Panc1 (cell line): Measurements from ENCODE around the gene RNU5B-1.

Source experiments
- POLR2AphosphoS5 ChIP-seq: IDR thresholded peaks from 2 replicates; pipeline ENCODE4 v1.6.1; 2012; ENCODE audit warnings: mild to moderate bottlenecking, low read depth, low read length, moderate library complexity
- SIN3A ChIP-seq: IDR thresholded peaks from 2 replicates; pipeline ENCODE4 v1.6.1; 2012; ENCODE audit warnings: low read depth, mild to moderate bottlenecking, low read length, moderate library complexity, borderline replicate concordance; ENCODE audit not compliant: insufficient read depth
- TCF7L2 ChIP-seq: IDR thresholded peaks from 2 replicates; pipeline ENCODE4 v1.6.1; 2011; ENCODE audit warnings: mild to moderate bottlenecking, low read depth, low read length, inconsistent platforms
- TF ChIP-seq, protein P1 (sequence below): fragments of 450-650 bp; IDR thresholded peaks from 2 replicates; pipeline ENCODE4 v1.5.1; 2017; ENCODE audit warnings: mild to moderate bottlenecking
- TF ChIP-seq, protein P2 (sequence below), 2 experiments: IDR thresholded peaks; 2 replicates each; pipeline ENCODE4 v1.6.1; 2011 to 2012; ENCODE audit warnings: low read depth in 2 of 2, control low read depth in 1 of 2, low read length in 1 of 2, mild to moderate bottlenecking in 1 of 2, moderate library complexity in 1 of 2; ENCODE audit not compliant: insufficient read depth in 1 of 2

DNA sequence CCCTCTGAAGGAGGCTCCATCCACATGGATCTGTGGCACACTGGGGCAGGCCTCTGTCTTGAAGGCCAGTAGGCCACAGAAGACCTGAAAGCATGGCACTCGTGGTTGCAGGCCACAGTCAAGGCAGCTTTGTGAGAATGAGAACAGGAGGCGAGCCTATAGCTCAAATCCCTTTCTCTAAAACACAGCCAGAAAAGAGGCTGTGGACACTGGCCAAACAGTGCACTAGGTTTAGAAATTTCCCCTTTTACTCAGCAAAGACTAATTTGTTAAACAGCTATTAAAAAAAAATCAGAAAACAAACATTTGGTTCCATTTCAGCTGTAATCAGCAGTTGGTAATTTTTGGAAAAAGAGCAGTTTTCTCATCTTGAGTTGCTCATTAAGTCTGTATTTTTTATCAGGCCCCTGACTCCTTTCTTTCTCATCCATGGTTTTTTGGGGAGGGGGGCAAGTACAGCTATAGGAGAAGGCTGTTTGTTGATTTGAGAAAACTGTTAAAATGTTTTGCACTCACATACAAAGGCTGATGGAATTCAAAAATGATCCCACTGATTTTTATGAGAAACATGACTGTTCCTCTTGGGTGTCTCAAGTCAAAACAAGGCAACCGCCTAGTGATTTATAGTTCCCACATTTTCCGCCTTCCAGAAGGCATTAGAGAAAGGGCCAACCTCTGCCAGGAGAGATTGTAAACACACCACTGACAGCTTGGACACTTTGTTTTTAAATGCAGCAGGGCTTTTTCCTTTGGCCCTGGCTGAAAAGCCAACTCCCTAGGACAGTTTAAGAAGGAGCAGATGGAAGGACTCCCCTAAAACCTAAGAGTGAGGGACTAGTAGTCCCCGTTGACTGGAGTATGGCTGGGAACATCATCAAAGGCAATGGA is 45.9 kb upstream of the RNU5B-1 start:
- TF ChIP-seq, protein P1, sequence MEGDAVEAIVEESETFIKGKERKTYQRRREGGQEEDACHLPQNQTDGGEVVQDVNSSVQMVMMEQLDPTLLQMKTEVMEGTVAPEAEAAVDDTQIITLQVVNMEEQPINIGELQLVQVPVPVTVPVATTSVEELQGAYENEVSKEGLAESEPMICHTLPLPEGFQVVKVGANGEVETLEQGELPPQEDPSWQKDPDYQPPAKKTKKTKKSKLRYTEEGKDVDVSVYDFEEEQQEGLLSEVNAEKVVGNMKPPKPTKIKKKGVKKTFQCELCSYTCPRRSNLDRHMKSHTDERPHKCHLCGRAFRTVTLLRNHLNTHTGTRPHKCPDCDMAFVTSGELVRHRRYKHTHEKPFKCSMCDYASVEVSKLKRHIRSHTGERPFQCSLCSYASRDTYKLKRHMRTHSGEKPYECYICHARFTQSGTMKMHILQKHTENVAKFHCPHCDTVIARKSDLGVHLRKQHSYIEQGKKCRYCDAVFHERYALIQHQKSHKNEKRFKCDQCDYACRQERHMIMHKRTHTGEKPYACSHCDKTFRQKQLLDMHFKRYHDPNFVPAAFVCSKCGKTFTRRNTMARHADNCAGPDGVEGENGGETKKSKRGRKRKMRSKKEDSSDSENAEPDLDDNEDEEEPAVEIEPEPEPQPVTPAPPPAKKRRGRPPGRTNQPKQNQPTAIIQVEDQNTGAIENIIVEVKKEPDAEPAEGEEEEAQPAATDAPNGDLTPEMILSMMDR = no peak
- TF ChIP-seq POLR2AphosphoS5 (no peak), TCF7L2 (no peak), SIN3A (no peak)
- TF ChIP-seq, protein P2, sequence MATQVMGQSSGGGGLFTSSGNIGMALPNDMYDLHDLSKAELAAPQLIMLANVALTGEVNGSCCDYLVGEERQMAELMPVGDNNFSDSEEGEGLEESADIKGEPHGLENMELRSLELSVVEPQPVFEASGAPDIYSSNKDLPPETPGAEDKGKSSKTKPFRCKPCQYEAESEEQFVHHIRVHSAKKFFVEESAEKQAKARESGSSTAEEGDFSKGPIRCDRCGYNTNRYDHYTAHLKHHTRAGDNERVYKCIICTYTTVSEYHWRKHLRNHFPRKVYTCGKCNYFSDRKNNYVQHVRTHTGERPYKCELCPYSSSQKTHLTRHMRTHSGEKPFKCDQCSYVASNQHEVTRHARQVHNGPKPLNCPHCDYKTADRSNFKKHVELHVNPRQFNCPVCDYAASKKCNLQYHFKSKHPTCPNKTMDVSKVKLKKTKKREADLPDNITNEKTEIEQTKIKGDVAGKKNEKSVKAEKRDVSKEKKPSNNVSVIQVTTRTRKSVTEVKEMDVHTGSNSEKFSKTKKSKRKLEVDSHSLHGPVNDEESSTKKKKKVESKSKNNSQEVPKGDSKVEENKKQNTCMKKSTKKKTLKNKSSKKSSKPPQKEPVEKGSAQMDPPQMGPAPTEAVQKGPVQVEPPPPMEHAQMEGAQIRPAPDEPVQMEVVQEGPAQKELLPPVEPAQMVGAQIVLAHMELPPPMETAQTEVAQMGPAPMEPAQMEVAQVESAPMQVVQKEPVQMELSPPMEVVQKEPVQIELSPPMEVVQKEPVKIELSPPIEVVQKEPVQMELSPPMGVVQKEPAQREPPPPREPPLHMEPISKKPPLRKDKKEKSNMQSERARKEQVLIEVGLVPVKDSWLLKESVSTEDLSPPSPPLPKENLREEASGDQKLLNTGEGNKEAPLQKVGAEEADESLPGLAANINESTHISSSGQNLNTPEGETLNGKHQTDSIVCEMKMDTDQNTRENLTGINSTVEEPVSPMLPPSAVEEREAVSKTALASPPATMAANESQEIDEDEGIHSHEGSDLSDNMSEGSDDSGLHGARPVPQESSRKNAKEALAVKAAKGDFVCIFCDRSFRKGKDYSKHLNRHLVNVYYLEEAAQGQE (IDR thresholded peaks at IDR 0.05; ENCODE audit: insufficient read depth in 1 of 2, low read depth in 2 of 2, low read length in 1 of 2) = no peak
